ENCODE measurements around the gene TAF6.

- TF ChIP-seq, protein P1, sequence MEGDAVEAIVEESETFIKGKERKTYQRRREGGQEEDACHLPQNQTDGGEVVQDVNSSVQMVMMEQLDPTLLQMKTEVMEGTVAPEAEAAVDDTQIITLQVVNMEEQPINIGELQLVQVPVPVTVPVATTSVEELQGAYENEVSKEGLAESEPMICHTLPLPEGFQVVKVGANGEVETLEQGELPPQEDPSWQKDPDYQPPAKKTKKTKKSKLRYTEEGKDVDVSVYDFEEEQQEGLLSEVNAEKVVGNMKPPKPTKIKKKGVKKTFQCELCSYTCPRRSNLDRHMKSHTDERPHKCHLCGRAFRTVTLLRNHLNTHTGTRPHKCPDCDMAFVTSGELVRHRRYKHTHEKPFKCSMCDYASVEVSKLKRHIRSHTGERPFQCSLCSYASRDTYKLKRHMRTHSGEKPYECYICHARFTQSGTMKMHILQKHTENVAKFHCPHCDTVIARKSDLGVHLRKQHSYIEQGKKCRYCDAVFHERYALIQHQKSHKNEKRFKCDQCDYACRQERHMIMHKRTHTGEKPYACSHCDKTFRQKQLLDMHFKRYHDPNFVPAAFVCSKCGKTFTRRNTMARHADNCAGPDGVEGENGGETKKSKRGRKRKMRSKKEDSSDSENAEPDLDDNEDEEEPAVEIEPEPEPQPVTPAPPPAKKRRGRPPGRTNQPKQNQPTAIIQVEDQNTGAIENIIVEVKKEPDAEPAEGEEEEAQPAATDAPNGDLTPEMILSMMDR (IDR thresholded peaks at IDR 0.05), result no peak
- TF ChIP-seq POLR2A (IDR thresholded peaks at IDR 0.05), result no peak
Measured at GRCh38 chr7:100074841-100075240, 44.3 kb downstream of the TAF6 start.

Data from Peyer's patch (tissue), 4 donors.